H54 (cell line): ENCODE results near the gene ACOT7.

Experiments
- DNase-seq: peaks from one replicate; pipeline ENCODE4 v3.0.0; 2011; ENCODE audit warnings: low spot score, mixed read lengths; ENCODE audit not compliant: insufficient read length
- FAIRE-seq: peaks from 3 replicates; lab custom pipeline; 2011; peaks lifted over from hg19 to GRCh38; lab: Jason Lieb, UNC
- POLR2A ChIP-seq: IDR thresholded peaks from 2 replicates; pipeline ENCODE4 v1.6.1; 2011; ENCODE audit warnings: low read depth, mild to moderate bottlenecking, low read length

Gene ACOT7

GRCh38 chr1:6353619-6353954 is 40.0 kb downstream of the ACOT7 start:
- no peak for FAIRE-seq
- no peak for DNase-seq
- TF ChIP-seq POLR2A: no peak

- TF ChIP-seq POLR2A: no peak
- FAIRE-seq: no peak
- no peak for DNase-seq
Observed at GRCh38 chr1:6352138-6352563, 41.4 kb downstream of the ACOT7 start.

- FAIRE-seq (no peak), DNase-seq (no peak)
- TF ChIP-seq POLR2A: no peak
Observed at GRCh38 chr1:6351480-6352137, 42.0 kb downstream of the ACOT7 start.

- no peak for TF ChIP-seq POLR2A
- DNase-seq: no peak
- no peak for FAIRE-seq
Observed at GRCh38 chr1:6350416-6351088, 43.0 kb downstream of the ACOT7 start.

GRCh38 chr1:6349254-6349943 is 44.2 kb downstream of the ACOT7 start:
- DNase-seq (no peak), FAIRE-seq (no peak)
- no peak for TF ChIP-seq POLR2A

GRCh38 chr1:6348511-6349191 is 44.9 kb downstream of the ACOT7 start:
- TF ChIP-seq POLR2A: no peak
- FAIRE-seq (no peak), DNase-seq (no peak)

- FAIRE-seq (no peak), DNase-seq (no peak)
- no peak for TF ChIP-seq POLR2A
Observed at GRCh38 chr1:6347641-6348487, 45.7 kb downstream of the ACOT7 start.

- FAIRE-seq (no peak), DNase-seq (no peak)
- TF ChIP-seq POLR2A: no peak
Observed at GRCh38 chr1:6345460-6345859, 48.1 kb downstream of the ACOT7 start.

- FAIRE-seq (no peak), DNase-seq (no peak)
- no peak for TF ChIP-seq POLR2A
Observed at GRCh38 chr1:6345009-6345408, 48.6 kb downstream of the ACOT7 start.

- TF ChIP-seq POLR2A: no peak
- DNase-seq (peak; percentile 84), FAIRE-seq (peak; percentile 90)
Observed at GRCh38 chr1:6343506-6344405, 49.8 kb downstream of the ACOT7 start.

- FAIRE-seq: no peak
- DNase-seq: no peak
- TF ChIP-seq POLR2A: no peak
Observed at GRCh38 chr1:6342056-6342455, 51.5 kb downstream of the ACOT7 start.

GRCh38 chr1:6338695-6339094 is 54.9 kb downstream of the ACOT7 start:
- FAIRE-seq (no peak), DNase-seq (no peak)
- no peak for TF ChIP-seq POLR2A
